ENCODE results near the gene VTN. TPM values are rescaled to one million over a fixed set of nuclear protein-coding genes. Genes with fewer than 3 reads are reported as not detected.
A peak's percentile ranks its signal among the peaks of the same experiment; 100 is the strongest.

Gene VTN
- total RNA-seq, 6 experiments from 2014 or later = 0.36 to 0.76 (median 0.60) TPM

GRCh38 chr17:28330671-28331070, 39.4 kb downstream of the VTN start:
- Mint-ChIP-seq H3K4me3 (no peak overlapping the region), H3K36me3 (ENCODE audit: low read depth) (peaks cover 23% of the 10 kb centered on the region; the same call in 1 of the 2 replicates), H3K9me3 (no peaks in the 10 kb centered on the region), H3K4me1 (ENCODE audit: low read depth) (peaks cover 47% of the 10 kb centered on the region), H3K27me3 (ENCODE audit: insufficient read depth) (no peaks in the 10 kb centered on the region; the same call in 1 of the 2 replicates), H3K27ac (no peak overlapping the region)
- DNase-seq = no peak
- TF ChIP-seq, protein P1, sequence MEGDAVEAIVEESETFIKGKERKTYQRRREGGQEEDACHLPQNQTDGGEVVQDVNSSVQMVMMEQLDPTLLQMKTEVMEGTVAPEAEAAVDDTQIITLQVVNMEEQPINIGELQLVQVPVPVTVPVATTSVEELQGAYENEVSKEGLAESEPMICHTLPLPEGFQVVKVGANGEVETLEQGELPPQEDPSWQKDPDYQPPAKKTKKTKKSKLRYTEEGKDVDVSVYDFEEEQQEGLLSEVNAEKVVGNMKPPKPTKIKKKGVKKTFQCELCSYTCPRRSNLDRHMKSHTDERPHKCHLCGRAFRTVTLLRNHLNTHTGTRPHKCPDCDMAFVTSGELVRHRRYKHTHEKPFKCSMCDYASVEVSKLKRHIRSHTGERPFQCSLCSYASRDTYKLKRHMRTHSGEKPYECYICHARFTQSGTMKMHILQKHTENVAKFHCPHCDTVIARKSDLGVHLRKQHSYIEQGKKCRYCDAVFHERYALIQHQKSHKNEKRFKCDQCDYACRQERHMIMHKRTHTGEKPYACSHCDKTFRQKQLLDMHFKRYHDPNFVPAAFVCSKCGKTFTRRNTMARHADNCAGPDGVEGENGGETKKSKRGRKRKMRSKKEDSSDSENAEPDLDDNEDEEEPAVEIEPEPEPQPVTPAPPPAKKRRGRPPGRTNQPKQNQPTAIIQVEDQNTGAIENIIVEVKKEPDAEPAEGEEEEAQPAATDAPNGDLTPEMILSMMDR (IDR thresholded peaks at IDR 0.05) = no peak

DNA sequence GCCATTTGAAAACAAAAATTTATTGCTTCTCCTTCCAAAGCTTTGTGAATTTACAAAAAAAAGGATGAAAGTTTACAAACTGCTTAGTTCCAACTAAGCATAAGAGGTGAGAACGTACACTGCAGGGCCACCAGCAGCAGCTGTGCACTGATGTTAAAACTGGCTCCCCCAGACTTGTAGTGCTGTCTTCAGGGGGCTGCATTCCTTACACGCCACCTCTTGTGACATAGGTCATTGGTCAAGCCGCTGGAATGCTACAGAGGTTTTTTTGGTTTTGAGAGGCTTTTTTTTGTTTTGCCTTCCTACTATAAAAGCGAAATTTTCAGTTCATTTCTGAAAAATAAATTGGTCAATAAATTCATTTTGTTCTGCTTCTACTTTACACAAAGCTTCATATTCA, 41.8 kb downstream of the VTN start:
- H3K9me3 Mint-ChIP-seq = no peaks in the 10 kb centered on the region
- peaks cover 31% of the 10 kb centered on the region for H3K4me1 Mint-ChIP-seq (ENCODE audit: low read depth)
- TF ChIP-seq, protein P1 (IDR thresholded peaks at IDR 0.05) = no peak
- H3K27ac Mint-ChIP-seq = peak overlapping the region; percentile 21; the same call in 1 of the 2 replicates
- DNase-seq = no peak
- H3K27me3 Mint-ChIP-seq (ENCODE audit: insufficient read depth) = no peaks in the 10 kb centered on the region; the same call in 1 of the 2 replicates
- H3K36me3 Mint-ChIP-seq (ENCODE audit: low read depth) = peaks cover 23% of the 10 kb centered on the region; the same call in 1 of the 2 replicates
- no peak overlapping the region for H3K4me3 Mint-ChIP-seq

DNA sequence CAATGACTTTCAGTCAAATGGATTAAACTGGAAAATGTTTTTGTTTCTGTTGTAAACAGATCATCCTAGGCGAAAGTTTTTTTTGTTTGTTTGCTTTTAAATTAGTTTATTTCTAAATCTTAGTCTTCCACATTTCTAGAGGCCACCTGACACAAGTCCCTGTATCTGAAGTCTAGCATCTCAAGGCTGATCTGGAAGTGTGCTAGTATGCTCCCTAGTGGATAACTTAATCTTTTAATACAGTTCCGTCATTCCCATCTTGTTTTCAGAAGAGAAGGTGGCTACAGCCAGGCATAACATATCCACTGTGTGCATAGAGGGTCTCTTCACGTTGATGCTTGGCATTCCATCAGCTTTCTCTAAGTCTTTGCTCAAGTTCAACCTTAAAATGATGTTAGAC, 42.4 kb downstream of the VTN start:
- TF ChIP-seq, protein P1 (IDR thresholded peaks at IDR 0.05) = peak; percentile 40; the same call in 1 of the 2 replicates
- no peaks in the 10 kb centered on the region for H3K9me3 Mint-ChIP-seq
- peaks cover 23% of the 10 kb centered on the region; the same call in 1 of the 2 replicates for H3K36me3 Mint-ChIP-seq (ENCODE audit: low read depth)
- no peaks in the 10 kb centered on the region; the same call in 1 of the 2 replicates for H3K27me3 Mint-ChIP-seq (ENCODE audit: insufficient read depth)
- H3K4me1 Mint-ChIP-seq (ENCODE audit: low read depth) = peaks cover 25% of the 10 kb centered on the region
- peak overlapping the region; percentile 7; the same call in 1 of the 2 replicates for H3K27ac Mint-ChIP-seq
- no peak overlapping the region for H3K4me3 Mint-ChIP-seq
- DNase-seq = no peak

GRCh38 chr17:28327031-28327607, 43.0 kb downstream of the VTN start:
- no peak for DNase-seq

DNA sequence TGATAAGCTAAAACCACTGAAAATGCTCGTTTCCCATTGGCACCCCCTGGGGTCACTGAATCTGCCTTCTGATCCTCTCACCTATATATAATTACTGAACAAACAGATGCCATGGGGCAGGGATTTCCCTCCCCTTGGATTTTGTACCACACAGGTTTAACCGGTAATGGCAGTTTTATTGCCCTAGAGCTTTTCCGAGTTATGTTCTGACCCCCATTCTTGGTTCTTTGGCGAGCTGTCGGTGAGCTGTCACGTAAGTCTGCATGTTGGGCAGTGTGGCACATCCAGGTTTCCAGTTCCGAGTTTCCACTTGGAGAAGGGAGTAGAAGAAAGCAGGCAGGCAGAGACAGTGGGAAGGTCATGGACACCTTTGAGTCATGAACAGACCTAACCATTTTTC, 44.0 kb downstream of the VTN start:
- TF ChIP-seq, protein P1 (IDR thresholded peaks at IDR 0.05) = no peak
- H3K4me1 Mint-ChIP-seq (ENCODE audit: low read depth) = peaks cover 21% of the 10 kb centered on the region
- no peak for DNase-seq
- H3K36me3 Mint-ChIP-seq (ENCODE audit: low read depth) = peaks cover 23% of the 10 kb centered on the region; the same call in 1 of the 2 replicates
- H3K4me3 Mint-ChIP-seq = no peak overlapping the region
- no peak overlapping the region for H3K27ac Mint-ChIP-seq
- no peaks in the 10 kb centered on the region; the same call in 1 of the 2 replicates for H3K27me3 Mint-ChIP-seq (ENCODE audit: insufficient read depth)
- H3K9me3 Mint-ChIP-seq = no peaks in the 10 kb centered on the region

More at GRCh38 chr17:28327031-28327607, 43.0 kb downstream of the VTN start:
- no peaks in the 10 kb centered on the region for H3K9me3 Mint-ChIP-seq
- no peaks in the 10 kb centered on the region; the same call in 1 of the 2 replicates for H3K27me3 Mint-ChIP-seq (ENCODE audit: insufficient read depth)
- peaks cover 21% of the 10 kb centered on the region for H3K4me1 Mint-ChIP-seq (ENCODE audit: low read depth)
- TF ChIP-seq, protein P1 (IDR thresholded peaks at IDR 0.05) = no peak
- H3K4me3 Mint-ChIP-seq = no peak overlapping the region
- H3K36me3 Mint-ChIP-seq (ENCODE audit: low read depth) = peaks cover 23% of the 10 kb centered on the region; the same call in 1 of the 2 replicates
- H3K27ac Mint-ChIP-seq = no peak overlapping the region; the same call in 1 of the 2 replicates

Data from HFFc6 (cell line).